Middle frontal gyrus (tissue), 1 donor: ENCODE results near the gene ZNRF2.

Source experiments
- DNase-seq: peaks from one replicate; pipeline ENCODE4 v3.0.0-alpha.2; 2015; ENCODE audit warnings: low spot score; ENCODE audit errors: extremely low spot score

ZNRF2 gene

GRCh38 chr7:30284298-30285066 is at the start of gene ZNRF2:
Gene ZNRF2 (plus strand): TSS chr7:30284597. CDS start chr7:30285358, 761 bp downstream.
- DNase-seq, result peak; percentile 87

- no peak for DNase-seq
These were observed 47.1 kb upstream of the ZNRF2 start for GRCh38 chr7:30237271-30237695.

GRCh38 chr7:30238721-30239441 is 45.5 kb upstream of the ZNRF2 start:
- no peak for DNase-seq

GRCh38 chr7:30240106-30240800 is 44.1 kb upstream of the ZNRF2 start:
- DNase-seq, result no peak

GRCh38 chr7:30241767-30242166 is 42.6 kb upstream of the ZNRF2 start:
- DNase-seq, result no peak

- DNase-seq, result no peak
These were observed 40.1 kb upstream of the ZNRF2 start for GRCh38 chr7:30244340-30244739.

GRCh38 chr7:30245913-30246312 is 38.5 kb upstream of the ZNRF2 start:
- DNase-seq, result no peak

GRCh38 chr7:30246392-30246791 is 38.0 kb upstream of the ZNRF2 start:
- DNase-seq, result no peak

- DNase-seq, result no peak
These were observed 36.6 kb upstream of the ZNRF2 start for GRCh38 chr7:30247541-30248401.

GRCh38 chr7:30249316-30249715 is 35.1 kb upstream of the ZNRF2 start:
- no peak for DNase-seq

- no peak for DNase-seq
These were observed 34.2 kb upstream of the ZNRF2 start for GRCh38 chr7:30249986-30250774.

GRCh38 chr7:30251708-30252329 is 32.6 kb upstream of the ZNRF2 start:
- peak; percentile 42 for DNase-seq

- no peak for DNase-seq
These were observed 31.3 kb upstream of the ZNRF2 start for GRCh38 chr7:30252885-30253795.

- no peak for DNase-seq
These were observed 30.6 kb upstream of the ZNRF2 start for GRCh38 chr7:30253796-30254165.

GRCh38 chr7:30254248-30254647 is 30.1 kb upstream of the ZNRF2 start:
- no peak for DNase-seq

- DNase-seq, result no peak
These were observed 29.7 kb upstream of the ZNRF2 start for GRCh38 chr7:30254717-30255063.

GRCh38 chr7:30255064-30255769 is 29.2 kb upstream of the ZNRF2 start:
- no peak for DNase-seq

- DNase-seq, result no peak
These were observed 28.0 kb upstream of the ZNRF2 start for GRCh38 chr7:30256349-30256858.
